ENCODE data around the gene IBSP.

The IBSP gene

GRCh38 chr4:87856816-87857215 is 57.5 kb downstream of the IBSP start:
- H3K4me3 ChIP-seq (ENCODE audit: low read length) = no peak overlapping the region
- H3K36me3 ChIP-seq (ENCODE audit: control insufficient read depth, low read length) = no peaks in the 10 kb centered on the region
- H3K79me2 ChIP-seq (ENCODE audit: control insufficient read depth, low read length) = no peaks in the 10 kb centered on the region
- H3K9me2 ChIP-seq (replicated peaks; ENCODE audit: control insufficient read depth, low read length) = no peaks in the 10 kb centered on the region
- H3K27me3 ChIP-seq (ENCODE audit: control insufficient read depth, low read length) = no peaks in the 10 kb centered on the region
- H3K27ac ChIP-seq (ENCODE audit: low read depth, low read length) = no peak overlapping the region
- no peak for TF ChIP-seq EZH2phosphoT487 (IDR thresholded peaks at IDR 0.05; ENCODE audit: borderline replicate concordance, low read length)
- no peak for TF ChIP-seq CTCF (IDR thresholded peaks at IDR 0.05; ENCODE audit: low read depth, low read length, poor library complexity, severe bottlenecking)
- no peak overlapping the region for H3K4me2 ChIP-seq (ENCODE audit: low read length)
- no peaks in the 10 kb centered on the region for H4K20me1 ChIP-seq (ENCODE audit: control insufficient read depth, insufficient read depth, low read depth, low read length)
- H3F3A ChIP-seq (ENCODE audit: control insufficient read depth, insufficient read depth) = no peaks in the 10 kb centered on the region
- peaks cover 14% of the 10 kb centered on the region for H3K4me1 ChIP-seq (ENCODE audit: control insufficient read depth, low read length)
- H3K9me3 ChIP-seq (ENCODE audit: control insufficient read depth, insufficient read depth, low read length) = no peaks in the 10 kb centered on the region

GRCh38 chr4:87857789-87858188 is 58.4 kb downstream of the IBSP start:
- Histone ChIP-seq H3K4me2 (ENCODE audit: low read length) (no peak overlapping the region), H3K4me3 (ENCODE audit: low read length) (no peak overlapping the region), H3K9me2 (replicated peaks; ENCODE audit: control insufficient read depth, low read length) (no peaks in the 10 kb centered on the region), H3F3A (ENCODE audit: control insufficient read depth, insufficient read depth) (no peaks in the 10 kb centered on the region), H3K27ac (ENCODE audit: low read depth, low read length) (no peak overlapping the region), H3K36me3 (ENCODE audit: control insufficient read depth, low read length) (no peaks in the 10 kb centered on the region), H4K20me1 (ENCODE audit: control insufficient read depth, insufficient read depth, low read depth, low read length) (no peaks in the 10 kb centered on the region), H3K9me3 (ENCODE audit: control insufficient read depth, insufficient read depth, low read length) (no peaks in the 10 kb centered on the region), H3K4me1 (ENCODE audit: control insufficient read depth, low read length) (peaks cover 14% of the 10 kb centered on the region), H3K79me2 (ENCODE audit: control insufficient read depth, low read length) (no peaks in the 10 kb centered on the region), H3K27me3 (ENCODE audit: control insufficient read depth, low read length) (no peaks in the 10 kb centered on the region)
- no peak for TF ChIP-seq CTCF (IDR thresholded peaks at IDR 0.05; ENCODE audit: low read depth, low read length, poor library complexity, severe bottlenecking)
- TF ChIP-seq EZH2phosphoT487 (IDR thresholded peaks at IDR 0.05; ENCODE audit: borderline replicate concordance, low read length) = no peak
